GM23338 (cell line): ENCODE results near the gene IL1RL2.

ENCODE experiments used
- EZH2phosphoT487 ChIP-seq: fragments of 200-600 bp; sonication (generic); IDR thresholded peaks from one replicate; pipeline ENCODE4 v1.8.1; 2018; ENCODE audit warnings: antibody characterized with exemption; ENCODE audit not compliant: unreplicated experiment
- TF ChIP-seq, protein P1 (sequence below), 2 experiments: fragments of 200-600 bp in 1 of 2; sonication (generic) in 1 of 2; conservative IDR thresholded peaks; 2 replicates each; pipeline versions ENCODE4 v1.5.1 to v1.6.1; 2016 to 2017; ENCODE audit warnings: antibody characterized with exemption in 2 of 2, low read depth in 2 of 2, mild to moderate bottlenecking in 2 of 2, moderate library complexity in 1 of 2

DNA sequence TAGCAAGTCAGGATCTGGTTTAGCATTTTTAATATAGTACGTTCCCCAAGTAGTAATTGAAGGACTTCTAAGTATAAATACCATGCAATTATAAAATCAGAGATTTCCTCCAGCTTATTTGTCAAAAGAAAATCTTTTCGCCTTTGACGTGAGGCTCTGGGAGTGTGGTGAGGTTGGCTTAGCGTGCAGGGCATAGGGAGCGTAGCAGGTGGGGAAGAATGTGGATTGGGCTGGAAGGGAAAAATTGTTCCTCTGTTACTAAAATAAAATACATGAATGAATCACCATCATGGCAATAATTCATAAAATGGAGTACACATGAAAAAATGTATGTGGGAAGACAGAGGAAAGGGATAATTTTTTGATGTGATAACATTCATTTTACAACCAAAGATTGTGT lies 5.4 kb upstream of the IL1RL2 start:
- TF ChIP-seq, protein P1, sequence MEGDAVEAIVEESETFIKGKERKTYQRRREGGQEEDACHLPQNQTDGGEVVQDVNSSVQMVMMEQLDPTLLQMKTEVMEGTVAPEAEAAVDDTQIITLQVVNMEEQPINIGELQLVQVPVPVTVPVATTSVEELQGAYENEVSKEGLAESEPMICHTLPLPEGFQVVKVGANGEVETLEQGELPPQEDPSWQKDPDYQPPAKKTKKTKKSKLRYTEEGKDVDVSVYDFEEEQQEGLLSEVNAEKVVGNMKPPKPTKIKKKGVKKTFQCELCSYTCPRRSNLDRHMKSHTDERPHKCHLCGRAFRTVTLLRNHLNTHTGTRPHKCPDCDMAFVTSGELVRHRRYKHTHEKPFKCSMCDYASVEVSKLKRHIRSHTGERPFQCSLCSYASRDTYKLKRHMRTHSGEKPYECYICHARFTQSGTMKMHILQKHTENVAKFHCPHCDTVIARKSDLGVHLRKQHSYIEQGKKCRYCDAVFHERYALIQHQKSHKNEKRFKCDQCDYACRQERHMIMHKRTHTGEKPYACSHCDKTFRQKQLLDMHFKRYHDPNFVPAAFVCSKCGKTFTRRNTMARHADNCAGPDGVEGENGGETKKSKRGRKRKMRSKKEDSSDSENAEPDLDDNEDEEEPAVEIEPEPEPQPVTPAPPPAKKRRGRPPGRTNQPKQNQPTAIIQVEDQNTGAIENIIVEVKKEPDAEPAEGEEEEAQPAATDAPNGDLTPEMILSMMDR (conservative IDR thresholded peaks at IDR 0.05; ENCODE audit: low read depth in 2 of 2): no peak
- no peak for TF ChIP-seq EZH2phosphoT487
